Right forelimb (tissue), 1 donor: ENCODE data around the gene REXO4.
"Not testable (repeated sequence)": the region's sequence is repeated elsewhere in the genome, so short reads cannot be mapped to it uniquely, and the experiment has no call there.

Source experiments
- DNase-seq: peaks from one replicate; pipeline ENCODE4 v3.0.0-alpha.2; 2018

The REXO4 gene

GRCh38 chr9:133385452-133385851 lies 32.4 kb downstream of the REXO4 start:
- no peak for DNase-seq

- DNase-seq = no peak
These were observed 33.0 kb downstream of the REXO4 start for GRCh38 chr9:133384736-133385321.

GRCh38 chr9:133383438-133383837 lies 34.4 kb downstream of the REXO4 start:
- no peak for DNase-seq

- DNase-seq = no peak
These were observed 35.2 kb downstream of the REXO4 start for GRCh38 chr9:133382507-133383141.

GRCh38 chr9:133380734-133381133 lies 37.1 kb downstream of the REXO4 start:
- no peak for DNase-seq

GRCh38 chr9:133379153-133380086 lies 38.4 kb downstream of the REXO4 start:
- no peak for DNase-seq

GRCh38 chr9:133378408-133378962 lies 39.3 kb downstream of the REXO4 start:
- no peak for DNase-seq

- no peak for DNase-seq
These were observed 40.0 kb downstream of the REXO4 start for GRCh38 chr9:133377721-133378216.

GRCh38 chr9:133377280-133377679 lies 40.5 kb downstream of the REXO4 start:
- not testable (repeated sequence) for DNase-seq

- peak; percentile 97 for DNase-seq
These were observed 41.8 kb downstream of the REXO4 start, which contains the start of the genes STKLD1 and SURF4 for GRCh38 chr9:133375724-133376654. STKLD1 (plus strand) TSS chr9:133376366; CDS start chr9:133376474, 108 bp downstream. SURF4 (minus strand) TSS chr9:133376060; CDS start chr9:133375969, 91 bp downstream.

GRCh38 chr9:133375116-133375723 lies 42.6 kb downstream of the REXO4 start:
- peak; percentile 61 for DNase-seq

- no peak for DNase-seq
These were observed 43.1 kb downstream of the REXO4 start for GRCh38 chr9:133374612-133375115.

GRCh38 chr9:133372144-133372543 lies 45.7 kb downstream of the REXO4 start:
- DNase-seq = no peak

GRCh38 chr9:133371261-133371711 lies 46.5 kb downstream of the REXO4 start:
- DNase-seq = no peak

- DNase-seq = no peak
These were observed 47.1 kb downstream of the REXO4 start for GRCh38 chr9:133370685-133371084.

- DNase-seq = no peak
These were observed 47.9 kb downstream of the REXO4 start for GRCh38 chr9:133369933-133370332.

GRCh38 chr9:133369422-133369821 lies 48.4 kb downstream of the REXO4 start:
- DNase-seq = no peak

GRCh38 chr9:133368249-133368881 lies 49.4 kb downstream of the REXO4 start:
- DNase-seq = no peak

GRCh38 chr9:133367778-133368177 lies 50.0 kb downstream of the REXO4 start:
- DNase-seq = no peak

- no peak for DNase-seq
These were observed 50.6 kb downstream of the REXO4 start for GRCh38 chr9:133367221-133367620.

GRCh38 chr9:133366435-133366834 lies 51.4 kb downstream of the REXO4 start:
- DNase-seq = no peak
